Right lobe of liver (tissue), 6 donors: ENCODE results near the gene SLC9A5. TPM values are rescaled to one million over a fixed set of nuclear protein-coding genes. Genes with fewer than 3 reads are reported as not detected.

Experiments used
- ATAC-seq, 4 donors: fragments of 200-7000 bp; cut with Tn5 transposase; one replicate each; pipeline ENCODE4 v1.9.1; 2020; ENCODE audit warnings: mild to moderate bottlenecking in 4 of 4, moderate library complexity in 4 of 4
- DNase-seq, 3 donors: peaks; one replicate each; pipeline ENCODE4 v3.0.0-alpha.2; 2020
- H3K27ac ChIP-seq, 3 donors: fragments of 200-600 bp; one replicate each; pipeline ENCODE4 v1.8.0; 2022
- H3K27me3 ChIP-seq, 2 donors: fragments of 200-600 bp; one replicate each; pipeline ENCODE4 v1.8.0; 2022
- H3K36me3 ChIP-seq, 4 donors: fragments of 200-600 bp; sonication (generic) in 1 of 4; one replicate each; pipeline versions ENCODE4 v1.5.1 to v1.8.0; 2017 to 2022; ENCODE audit warnings: control low read depth in 1 of 4
- H3K4me1 ChIP-seq, 4 donors: fragments of 200-600 bp; sonication (generic) in 1 of 4; one replicate each; pipeline versions ENCODE4 v1.5.1 to v1.8.0; 2017 to 2022; ENCODE audit warnings: control low read depth in 1 of 4
- H3K4me3 ChIP-seq, 3 donors: fragments of 200-600 bp; one replicate each; pipeline ENCODE4 v1.8.0; 2022
- H3K9me3 ChIP-seq, 4 donors: fragments of 200-600 bp; sonication (generic) in 1 of 4; one replicate each; pipeline versions ENCODE4 v1.5.1 to v1.8.0; 2017 to 2022; ENCODE audit warnings: control low read depth in 1 of 4
- CTCF ChIP-seq, 4 donors: fragments of 200-600 bp in 3 of 4; fragments of 450-650 bp in 1 of 4; IDR thresholded peaks; one replicate each; pipeline versions ENCODE4 v1.5.1 to v1.8.0; 2016 to 2022; ENCODE audit warnings: antibody characterized with exemption in 4 of 4, mild to moderate bottlenecking in 2 of 4
- POLR2A ChIP-seq: fragments of 450-650 bp; IDR thresholded peaks from one replicate; pipeline ENCODE4 v1.6.1; 2017; ENCODE audit warnings: antibody characterized with exemption, mild to moderate bottlenecking
- whole genome bisulfite sequencing: methylation state at CpG from one replicate; pipeline ENCODE4 v1.1.6; 2018; ENCODE audit warnings: low coverage, low lambda C conversion rate; ENCODE audit not compliant: insufficient coverage; ENCODE audit errors: missing lambda C conversion rate; 5-methylcytosine and 5-hydroxymethylcytosine counted together
- intact Hi-C, 2 donors: fragments of 100-400 bp; cut with DNase I; formaldehyde crosslinking; loops; one replicate each; pipeline versions ENCODE4 v1.11.2 to v1.14.1; 2022
- total RNA-seq, 6 experiments: library from RNA; depleted of rRNA in 2 of 6; stranded (reverse); fragments of >200 nt in 2 of 6; fragmentation: NEBNext Ultra II Directional in 3 of 6; extraction: Animal tissue kit (Norgen Biotek cat#: 25700) in 3 of 6; gene quantifications; one replicate each; pipeline versions ENCODE4 v1.1.0 to v1.2.4, GENCODE V29; 2016 to 2023
- donor health status: DM: no; HTN: yes; CAD: no.
- donor health status: DM: no; HTN: no; CAD: no.
- donor health status: DM: no; HTN: no; CAD: no.
- donor health status: DM: no; HTN: yes; CAD: no.
- donor health status: DM: no; HTN: yes; CAD: no.

SLC9A5 gene
- total RNA-seq, 6 experiments from 2014 or later, result 0.06 to 0.53 (median 0.15) TPM

- 90% methylated on average over 4 of the region's 18 CpGs for WGBS
- Histone ChIP-seq H3K4me3 (no peak overlapping the region), H3K27me3 (no peaks in the 10 kb centered on the region), H3K9me3 (no peaks in the 10 kb centered on the region), H3K36me3 (no peaks in the 10 kb centered on the region), H3K4me1 (no peaks in the 10 kb centered on the region), H3K27ac (no peak overlapping the region)
- DNase-seq (no peak), ATAC-seq (no peak)
- TF ChIP-seq POLR2A (no peak), CTCF (IDR thresholded peaks at IDR 0.05) (no peak)
- intact Hi-C loops, result loop anchor here in 1 of 2 donors (10.0 kb wide), 1 partner anchor 140 kb away; the partner anchor contains the start of gene TPPP3
These were observed 6.2 kb downstream of the SLC9A5 start for GRCh38 chr16:67254801-67255552.

- 67% methylated on average over 3 of the region's 17 CpGs for WGBS
- intact Hi-C loops, result loop anchor here in 1 of 2 donors (10.0 kb wide), 1 partner anchor 139 kb away; the partner anchor contains the start of gene TPPP3
- no peak for ATAC-seq
These were observed 6.9 kb downstream of the SLC9A5 start for GRCh38 chr16:67255553-67256221.

GRCh38 chr16:67256701-67257230 is 8.0 kb downstream of the SLC9A5 start:
- H3K36me3 ChIP-seq, result no peaks in the 10 kb centered on the region
- H3K4me1 ChIP-seq, result no peaks in the 10 kb centered on the region
- H3K4me3 ChIP-seq, result no peak overlapping the region
- TF ChIP-seq POLR2A (no peak), CTCF (IDR thresholded peaks at IDR 0.05) (no peak)
- H3K27ac ChIP-seq, result no peak overlapping the region
- ATAC-seq (no peak), DNase-seq (no peak)
- no peaks in the 10 kb centered on the region for H3K27me3 ChIP-seq
- intact Hi-C loops, result loop anchor here in 1 of 2 donors (10.0 kb wide), 1 partner anchor 138 kb away; the partner anchor contains the start of gene TPPP3
- no peaks in the 10 kb centered on the region for H3K9me3 ChIP-seq
- WGBS, result 92% methylated on average over 10 of the region's 11 CpGs

More at GRCh38 chr16:67255553-67256221, 6.9 kb downstream of the SLC9A5 start:
- Histone ChIP-seq H3K4me1 (no peaks in the 10 kb centered on the region), H3K4me3 (no peak overlapping the region), H3K27ac (no peak overlapping the region), H3K36me3 (no peaks in the 10 kb centered on the region), H3K27me3 (no peaks in the 10 kb centered on the region), H3K9me3 (no peaks in the 10 kb centered on the region)
- no peak for DNase-seq
- TF ChIP-seq POLR2A, result no peak
- no peak for TF ChIP-seq CTCF (IDR thresholded peaks at IDR 0.05)

GRCh38 chr16:67257486-67258160 is 8.8 kb downstream of the SLC9A5 start:
- no peak overlapping the region for H3K4me3 ChIP-seq
- WGBS, result 71% methylated on average over 2 of the region's 4 CpGs
- no peaks in the 10 kb centered on the region for H3K27me3 ChIP-seq
- intact Hi-C loops, result loop anchor here in 1 of 2 donors (10.0 kb wide), 1 partner anchor 137 kb away; the partner anchor contains the start of gene TPPP3
- no peaks in the 10 kb centered on the region for H3K4me1 ChIP-seq
- DNase-seq, result peak in 2 of 3 donors; percentile 3 to 22
- H3K36me3 ChIP-seq, result no peaks in the 10 kb centered on the region
- no peaks in the 10 kb centered on the region for H3K9me3 ChIP-seq
- no peak for ATAC-seq
- no peak overlapping the region for H3K27ac ChIP-seq
- TF ChIP-seq CTCF (IDR thresholded peaks at IDR 0.05), result no peak
- TF ChIP-seq POLR2A, result no peak
